GM19452 (cell line): ENCODE measurements around the gene EYS.

Experiments used
- ATAC-seq: cut with Tn5 transposase; IDR thresholded peaks from one replicate; pipeline ENCODE4 v1.9.1; 2021; ENCODE audit not compliant: unreplicated experiment

Gene EYS

GRCh38 chr6:64872633-64873032, 834.4 kb downstream of the EYS start:
- no peak for ATAC-seq

- ATAC-seq = no peak
Measured at GRCh38 chr6:64861039-64861651, 845.9 kb downstream of the EYS start.

- ATAC-seq = no peak
Measured at GRCh38 chr6:64860203-64860602, 846.8 kb downstream of the EYS start.

- no peak for ATAC-seq
Measured at GRCh38 chr6:64850121-64850520, 856.9 kb downstream of the EYS start.

- ATAC-seq = no peak
Measured at GRCh38 chr6:64848467-64848866, 858.6 kb downstream of the EYS start.

- no peak for ATAC-seq
Measured at GRCh38 chr6:64847396-64847795, 859.6 kb downstream of the EYS start.

- no peak for ATAC-seq
Measured at GRCh38 chr6:64838726-64839125, 868.3 kb downstream of the EYS start.

GRCh38 chr6:64831680-64832079, 875.3 kb downstream of the EYS start:
- ATAC-seq = no peak

GRCh38 chr6:64817525-64817924, 889.5 kb downstream of the EYS start:
- no peak for ATAC-seq

GRCh38 chr6:64815718-64816117, 891.3 kb downstream of the EYS start:
- ATAC-seq = no peak

- ATAC-seq = no peak
Measured at GRCh38 chr6:64812138-64812537, 894.9 kb downstream of the EYS start.

- no peak for ATAC-seq
Measured at GRCh38 chr6:64811119-64811518, 895.9 kb downstream of the EYS start.

- no peak for ATAC-seq
Measured at GRCh38 chr6:64807785-64808184, 899.2 kb downstream of the EYS start.

- ATAC-seq = no peak
Measured at GRCh38 chr6:64803470-64804166, 903.4 kb downstream of the EYS start.

GRCh38 chr6:64792534-64792933, 914.5 kb downstream of the EYS start:
- ATAC-seq = no peak

- no peak for ATAC-seq
Measured at GRCh38 chr6:64789476-64789875, 917.5 kb downstream of the EYS start.

GRCh38 chr6:64786736-64787135, 920.3 kb downstream of the EYS start:
- ATAC-seq = no peak

- no peak for ATAC-seq
Measured at GRCh38 chr6:64782877-64783276, 924.1 kb downstream of the EYS start.

GRCh38 chr6:64777941-64778785, 928.9 kb downstream of the EYS start:
- no peak for ATAC-seq

- no peak for ATAC-seq
Measured at GRCh38 chr6:64776359-64776758, 930.7 kb downstream of the EYS start.

GRCh38 chr6:64774881-64775280, 932.1 kb downstream of the EYS start:
- ATAC-seq = no peak

GRCh38 chr6:64750910-64751309, 956.1 kb downstream of the EYS start:
- no peak for ATAC-seq
